Progenitor cell of endocrine pancreas (in vitro differentiated cells): ENCODE data around the gene MAML2. TPM values are rescaled to one million over a fixed set of nuclear protein-coding genes. Genes with fewer than 3 reads are reported as not detected.
A peak's percentile ranks its signal among the peaks of the same experiment; 100 is the strongest.

Source experiments
- DNase-seq: peaks from one replicate; pipeline ENCODE4 v3.0.0; 2021; ENCODE audit warnings: low spot score; ENCODE audit not compliant: unreplicated experiment
- H3K27ac Mint-ChIP-seq: 2 replicates; pipeline ENCODE4 v1.8.0; 2021; ENCODE audit warnings: mild to moderate bottlenecking, moderate library complexity, mixed read lengths
- H3K27me3 Mint-ChIP-seq: 2 replicates; pipeline ENCODE4 v1.8.0; 2021; ENCODE audit warnings: mixed read lengths
- H3K36me3 Mint-ChIP-seq: 2 replicates; pipeline ENCODE4 v1.8.0; 2022; ENCODE audit warnings: mixed read lengths; ENCODE audit not compliant: insufficient read depth
- H3K4me1 Mint-ChIP-seq: 2 replicates; pipeline ENCODE4 v1.8.0; 2021; ENCODE audit warnings: low read depth, mixed read lengths
- H3K4me3 Mint-ChIP-seq: 2 replicates; pipeline ENCODE4 v1.8.0; 2021; ENCODE audit warnings: low read depth, mild to moderate bottlenecking, moderate library complexity, mixed read lengths
- H3K9me3 Mint-ChIP-seq: 2 replicates; pipeline ENCODE4 v1.8.0; 2021; ENCODE audit warnings: low read depth, mixed read lengths
- total RNA-seq: library from RNA; stranded (reverse); gene quantifications from 2 replicates; pipeline ENCODE4 v1.2.1, GENCODE V29; 2021
- TF ChIP-seq, protein P1 (sequence below): fragments of 200-600 bp; sonication (generic); IDR thresholded peaks from one replicate; pipeline ENCODE4 v1.5.0; 2021; ENCODE audit warnings: antibody characterized with exemption, mild to moderate bottlenecking; ENCODE audit not compliant: unreplicated experiment

MAML2 gene
- total RNA-seq, 1 donor from 2014 or later = 17.6 TPM

DNA sequence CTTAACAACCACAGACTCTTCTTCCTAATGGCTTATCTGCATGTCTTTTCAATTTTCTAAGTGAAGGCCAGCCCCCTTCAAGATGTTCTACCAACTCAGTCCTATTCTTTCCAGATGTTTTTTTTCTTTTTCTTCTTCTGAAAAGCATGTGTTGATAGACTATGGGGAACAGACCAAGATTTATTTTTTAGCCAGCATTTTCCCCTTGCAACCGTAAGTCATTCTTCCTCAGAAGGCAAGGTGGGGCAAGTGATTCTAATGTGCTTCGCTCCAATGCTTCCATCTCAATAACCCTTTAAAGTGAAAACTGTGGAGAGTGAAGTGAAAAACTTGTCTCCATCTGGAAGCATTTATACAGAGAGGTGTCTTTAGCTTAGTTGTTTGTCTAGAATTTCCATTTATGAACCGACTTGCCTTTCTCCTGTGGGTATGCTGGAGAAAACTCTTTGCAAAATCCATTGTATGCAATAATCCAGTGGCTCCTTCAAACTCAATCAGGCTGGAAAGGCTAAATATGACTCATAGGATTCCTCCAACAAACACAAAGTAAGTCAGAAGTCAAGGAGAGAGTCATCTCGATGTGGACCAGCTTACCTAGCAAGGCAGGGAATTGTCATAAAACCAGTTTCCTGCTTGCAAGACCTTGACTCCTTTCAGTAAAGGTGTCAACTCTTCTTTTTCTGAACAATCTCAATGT is 83.7 kb downstream of the MAML2 start:
- Mint-ChIP-seq H3K36me3 (peaks cover 4% of the 10 kb centered on the region), H3K4me1 (peaks cover 29% of the 10 kb centered on the region), H3K27ac (no peak overlapping the region), H3K9me3 (peaks cover 3% of the 10 kb centered on the region), H3K27me3 (no peaks in the 10 kb centered on the region), H3K4me3 (no peak overlapping the region)
- TF ChIP-seq, protein P1, sequence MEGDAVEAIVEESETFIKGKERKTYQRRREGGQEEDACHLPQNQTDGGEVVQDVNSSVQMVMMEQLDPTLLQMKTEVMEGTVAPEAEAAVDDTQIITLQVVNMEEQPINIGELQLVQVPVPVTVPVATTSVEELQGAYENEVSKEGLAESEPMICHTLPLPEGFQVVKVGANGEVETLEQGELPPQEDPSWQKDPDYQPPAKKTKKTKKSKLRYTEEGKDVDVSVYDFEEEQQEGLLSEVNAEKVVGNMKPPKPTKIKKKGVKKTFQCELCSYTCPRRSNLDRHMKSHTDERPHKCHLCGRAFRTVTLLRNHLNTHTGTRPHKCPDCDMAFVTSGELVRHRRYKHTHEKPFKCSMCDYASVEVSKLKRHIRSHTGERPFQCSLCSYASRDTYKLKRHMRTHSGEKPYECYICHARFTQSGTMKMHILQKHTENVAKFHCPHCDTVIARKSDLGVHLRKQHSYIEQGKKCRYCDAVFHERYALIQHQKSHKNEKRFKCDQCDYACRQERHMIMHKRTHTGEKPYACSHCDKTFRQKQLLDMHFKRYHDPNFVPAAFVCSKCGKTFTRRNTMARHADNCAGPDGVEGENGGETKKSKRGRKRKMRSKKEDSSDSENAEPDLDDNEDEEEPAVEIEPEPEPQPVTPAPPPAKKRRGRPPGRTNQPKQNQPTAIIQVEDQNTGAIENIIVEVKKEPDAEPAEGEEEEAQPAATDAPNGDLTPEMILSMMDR = no peak
- DNase-seq = no peak

DNA sequence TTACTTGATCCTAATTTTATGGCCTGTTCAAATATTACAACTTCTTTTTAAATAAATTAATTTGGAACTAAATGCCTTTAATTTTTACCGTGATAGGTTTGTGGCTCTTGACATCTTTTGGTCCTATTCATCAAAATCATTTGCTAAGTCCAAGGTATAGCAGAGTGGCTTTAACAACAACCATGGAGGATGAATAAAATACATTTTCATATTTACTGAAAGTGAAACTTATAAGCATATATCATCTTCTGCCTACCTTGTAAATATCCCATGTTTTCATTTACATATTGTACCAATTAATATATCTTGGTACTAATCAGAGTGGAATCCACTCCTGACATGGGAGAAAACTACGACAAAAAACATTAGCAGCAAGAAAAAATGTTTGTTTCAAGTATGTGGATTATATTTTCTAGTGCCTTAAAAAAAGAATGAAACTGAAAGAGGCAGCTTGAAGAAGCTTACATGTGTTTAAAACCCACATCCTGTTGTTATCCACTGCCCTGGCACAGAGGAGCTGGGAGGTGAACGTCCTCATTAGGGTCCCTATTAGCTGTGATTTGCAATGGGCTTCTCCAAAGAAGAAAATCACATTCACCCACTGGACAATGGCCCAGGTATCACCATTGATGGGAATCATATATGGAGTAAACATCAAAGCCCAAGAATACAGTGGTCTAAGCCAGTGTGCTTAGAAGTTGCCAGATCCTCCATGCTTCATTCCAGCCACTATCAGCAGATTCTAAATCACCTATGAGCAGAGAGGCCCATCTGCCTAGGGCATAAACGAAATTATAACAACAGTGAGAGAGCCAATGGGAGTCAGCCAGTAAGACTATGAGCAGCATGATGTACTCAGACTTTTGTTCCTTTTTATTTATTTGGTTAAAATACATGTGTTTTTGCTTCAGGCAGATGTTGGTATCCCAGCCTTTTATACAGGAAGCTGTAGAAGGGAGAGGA is 84.7 kb downstream of the MAML2 start:
- H3K36me3 Mint-ChIP-seq = peaks cover 4% of the 10 kb centered on the region
- H3K27me3 Mint-ChIP-seq = no peaks in the 10 kb centered on the region
- peaks cover 3% of the 10 kb centered on the region for H3K9me3 Mint-ChIP-seq
- peaks cover 38% of the 10 kb centered on the region for H3K4me1 Mint-ChIP-seq
- TF ChIP-seq, protein P1 = no peak
- H3K4me3 Mint-ChIP-seq = no peak overlapping the region
- DNase-seq = no peak
- no peak overlapping the region for H3K27ac Mint-ChIP-seq

DNA sequence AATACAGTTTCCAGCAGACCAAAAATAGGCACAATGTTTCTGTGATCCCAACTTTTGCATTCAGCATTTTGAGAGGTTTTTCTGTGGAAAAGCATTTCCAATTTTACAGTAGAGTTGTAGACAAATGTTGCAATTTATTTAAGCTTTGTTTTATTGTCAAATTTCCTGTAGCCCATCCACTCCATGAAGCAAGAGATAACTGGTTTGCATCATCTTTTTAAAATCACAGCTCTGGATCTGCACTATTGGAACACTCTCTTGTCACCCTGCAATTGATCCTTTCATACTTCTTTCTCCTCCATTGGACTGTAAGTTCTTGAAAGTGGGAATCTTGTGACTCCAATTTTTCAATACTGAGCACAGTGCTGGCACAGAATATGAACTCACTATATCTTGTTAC is 86.0 kb downstream of the MAML2 start:
- H3K9me3 Mint-ChIP-seq = peaks cover 3% of the 10 kb centered on the region
- no peaks in the 10 kb centered on the region for H3K27me3 Mint-ChIP-seq
- TF ChIP-seq, protein P1 = no peak
- H3K4me3 Mint-ChIP-seq = no peak overlapping the region
- no peak for DNase-seq
- peaks cover 39% of the 10 kb centered on the region for H3K4me1 Mint-ChIP-seq
- H3K27ac Mint-ChIP-seq = no peak overlapping the region
- peaks cover 4% of the 10 kb centered on the region for H3K36me3 Mint-ChIP-seq

DNA sequence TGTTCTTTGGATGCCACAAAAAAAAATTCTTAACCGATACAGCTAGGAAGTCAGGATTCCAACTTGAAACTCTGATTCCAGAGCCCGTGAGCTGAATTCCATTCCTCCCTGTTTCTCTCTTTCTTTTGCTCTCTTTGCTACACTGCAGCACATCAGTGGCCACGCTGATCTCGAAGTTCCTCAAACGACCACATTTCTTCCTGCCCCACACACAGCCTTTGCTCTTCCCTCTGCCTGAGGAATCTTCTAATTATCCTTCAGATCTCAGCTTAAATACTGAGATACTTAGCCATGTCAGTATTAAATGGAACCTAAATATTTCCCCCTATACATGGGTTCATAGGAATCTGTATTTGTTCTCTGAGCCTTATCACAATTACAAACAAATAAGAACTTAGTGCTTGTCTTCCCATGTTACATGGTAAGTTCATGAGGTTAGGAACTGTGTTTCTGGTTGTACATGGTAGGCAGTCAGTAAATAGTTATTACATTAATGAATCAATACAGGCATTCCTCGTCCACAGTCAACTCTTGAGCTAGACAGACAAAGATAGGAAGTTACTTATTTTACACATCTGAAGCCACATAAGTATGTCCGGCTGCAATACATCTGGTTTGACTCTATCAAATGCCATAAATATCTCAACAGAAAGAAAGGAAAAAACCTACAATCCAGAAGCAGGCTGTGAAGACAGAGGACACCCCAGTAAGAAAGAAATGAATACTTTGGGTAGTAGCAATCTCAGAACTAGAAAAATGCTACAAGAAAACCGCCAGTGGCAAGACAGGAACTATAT is 86.6 kb downstream of the MAML2 start:
- no peak overlapping the region for H3K4me3 Mint-ChIP-seq
- peak overlapping the region; percentile 60 for H3K27ac Mint-ChIP-seq
- no peaks in the 10 kb centered on the region for H3K27me3 Mint-ChIP-seq
- peaks cover 4% of the 10 kb centered on the region for H3K36me3 Mint-ChIP-seq
- TF ChIP-seq, protein P1 = no peak
- peaks cover 3% of the 10 kb centered on the region for H3K9me3 Mint-ChIP-seq
- no peak for DNase-seq
- peaks cover 39% of the 10 kb centered on the region for H3K4me1 Mint-ChIP-seq

DNA sequence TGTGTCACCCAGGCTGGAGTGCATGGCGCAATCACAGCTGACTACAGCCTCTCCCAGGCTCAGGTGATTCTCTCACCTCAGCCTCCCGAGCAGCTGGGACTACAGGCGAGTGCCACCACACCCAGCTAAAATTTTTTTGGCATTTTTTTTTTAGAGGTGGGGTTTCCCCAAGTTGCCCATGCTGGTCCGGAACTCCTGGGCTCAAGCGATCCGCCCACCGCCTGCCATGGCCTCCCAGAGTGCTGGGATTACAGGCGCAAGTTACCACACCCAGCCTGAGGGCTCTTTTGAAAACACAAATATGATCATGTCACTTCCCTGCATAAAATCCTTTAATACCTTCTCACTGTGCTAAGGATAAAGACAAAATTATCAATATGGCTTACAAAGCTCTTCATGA is 88.1 kb downstream of the MAML2 start:
- Mint-ChIP-seq H3K36me3 (peaks cover 4% of the 10 kb centered on the region), H3K27me3 (no peaks in the 10 kb centered on the region), H3K27ac (no peak overlapping the region), H3K4me3 (no peak overlapping the region), H3K4me1 (peaks cover 37% of the 10 kb centered on the region), H3K9me3 (peaks cover 3% of the 10 kb centered on the region)
- TF ChIP-seq, protein P1 = no peak
- no peak for DNase-seq
